OCI-M2 (cell line): ENCODE measurements around the gene PREB.
"Not testable (repeated sequence)": the region's sequence is repeated elsewhere in the genome, so short reads cannot be mapped to it uniquely, and the experiment has no call there.

Experiments
- DNase-seq: peaks from one replicate; lab custom pipeline; 2025; ENCODE audit not compliant: unreplicated experiment; lab: John Stamatoyannopoulos, UW

Gene PREB, protein sequence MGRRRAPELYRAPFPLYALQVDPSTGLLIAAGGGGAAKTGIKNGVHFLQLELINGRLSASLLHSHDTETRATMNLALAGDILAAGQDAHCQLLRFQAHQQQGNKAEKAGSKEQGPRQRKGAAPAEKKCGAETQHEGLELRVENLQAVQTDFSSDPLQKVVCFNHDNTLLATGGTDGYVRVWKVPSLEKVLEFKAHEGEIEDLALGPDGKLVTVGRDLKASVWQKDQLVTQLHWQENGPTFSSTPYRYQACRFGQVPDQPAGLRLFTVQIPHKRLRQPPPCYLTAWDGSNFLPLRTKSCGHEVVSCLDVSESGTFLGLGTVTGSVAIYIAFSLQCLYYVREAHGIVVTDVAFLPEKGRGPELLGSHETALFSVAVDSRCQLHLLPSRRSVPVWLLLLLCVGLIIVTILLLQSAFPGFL

DNA sequence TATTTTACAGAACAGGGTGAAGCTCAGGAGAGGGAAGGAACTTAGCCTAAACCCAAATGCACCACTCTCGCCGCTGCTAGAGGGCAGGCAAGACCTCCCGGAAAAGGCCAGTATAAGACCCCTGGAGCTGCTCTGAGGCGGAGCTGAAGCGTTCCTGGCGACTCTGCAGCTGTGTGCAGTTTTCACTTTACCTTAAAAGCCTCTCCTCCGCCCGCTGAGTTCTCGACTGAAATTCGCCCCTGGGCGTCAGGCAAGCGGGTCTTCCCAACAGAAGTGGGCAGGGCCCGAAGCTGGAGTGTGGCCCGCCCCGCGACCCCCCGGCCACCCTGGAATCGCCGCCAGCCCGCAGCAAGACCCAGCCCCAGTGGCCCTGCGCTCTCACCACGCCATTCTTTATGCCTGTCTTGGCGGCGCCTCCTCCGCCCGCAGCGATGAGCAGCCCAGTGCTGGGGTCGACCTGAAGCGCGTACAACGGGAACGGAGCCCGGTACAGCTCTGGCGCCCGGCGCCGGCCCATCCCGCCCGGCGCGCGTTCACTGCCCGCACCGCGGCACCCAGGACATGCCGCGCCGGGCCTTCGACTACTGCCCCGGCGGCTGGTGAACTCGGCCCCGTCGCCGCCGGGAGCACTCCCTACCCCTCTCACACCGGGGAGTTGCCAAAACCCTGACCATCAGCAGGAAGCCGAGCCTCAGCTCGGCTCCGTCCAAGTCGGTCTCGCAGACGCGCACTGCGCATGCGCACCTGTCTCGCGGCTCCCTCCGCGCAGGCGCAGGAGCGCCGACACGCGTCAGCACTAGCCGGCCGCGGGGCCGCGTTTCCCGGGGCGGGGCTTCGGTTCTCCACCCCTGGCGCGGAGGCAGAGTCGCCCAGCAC lies at the start of gene PREB:
TSS of gene PREB (minus strand) at position 732 of the 876 bp plus-strand sequence. CDS start at position 517, 215 bp downstream.
- peak; percentile 57 for DNase-seq

DNA sequence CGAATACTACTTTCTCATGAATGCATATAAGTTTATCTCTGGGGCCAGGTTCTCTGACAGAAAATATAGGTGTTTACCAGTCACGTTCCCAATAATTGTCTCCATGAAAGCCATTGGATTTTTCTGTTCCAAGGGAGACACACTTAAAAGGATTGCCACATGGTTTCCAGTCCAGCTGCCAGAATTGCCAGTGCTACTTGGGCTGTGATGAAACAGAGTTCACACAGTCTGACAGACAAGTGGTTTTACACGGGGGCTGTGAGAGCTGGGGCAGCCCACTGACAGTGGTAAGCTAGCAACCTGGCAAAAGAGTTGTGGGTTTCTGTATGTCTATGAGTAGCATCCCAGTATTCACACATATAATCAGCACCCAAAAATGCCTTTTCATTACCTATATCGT lies 49.7 kb upstream of the PREB start:
- DNase-seq: no peak

DNA sequence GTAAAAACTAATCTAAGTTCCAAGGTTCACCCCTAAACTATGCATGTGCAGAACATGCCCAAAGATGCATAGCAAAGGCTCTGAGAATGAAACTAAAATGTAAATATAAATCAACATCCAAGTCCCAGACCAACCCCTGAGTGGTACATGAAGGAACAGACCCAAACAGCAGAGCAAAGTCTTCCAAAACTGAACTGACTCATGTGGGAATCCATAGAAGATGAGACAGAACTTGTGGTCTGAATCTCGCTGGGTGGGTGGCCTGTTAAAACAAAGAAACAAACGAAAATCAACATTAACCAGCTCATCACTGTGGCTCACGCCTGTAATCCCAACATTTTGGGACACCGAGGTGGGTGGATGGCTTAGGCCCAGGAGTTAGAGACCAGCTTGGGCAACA lies 47.9 kb upstream of the PREB start:
- no peak for DNase-seq

DNA sequence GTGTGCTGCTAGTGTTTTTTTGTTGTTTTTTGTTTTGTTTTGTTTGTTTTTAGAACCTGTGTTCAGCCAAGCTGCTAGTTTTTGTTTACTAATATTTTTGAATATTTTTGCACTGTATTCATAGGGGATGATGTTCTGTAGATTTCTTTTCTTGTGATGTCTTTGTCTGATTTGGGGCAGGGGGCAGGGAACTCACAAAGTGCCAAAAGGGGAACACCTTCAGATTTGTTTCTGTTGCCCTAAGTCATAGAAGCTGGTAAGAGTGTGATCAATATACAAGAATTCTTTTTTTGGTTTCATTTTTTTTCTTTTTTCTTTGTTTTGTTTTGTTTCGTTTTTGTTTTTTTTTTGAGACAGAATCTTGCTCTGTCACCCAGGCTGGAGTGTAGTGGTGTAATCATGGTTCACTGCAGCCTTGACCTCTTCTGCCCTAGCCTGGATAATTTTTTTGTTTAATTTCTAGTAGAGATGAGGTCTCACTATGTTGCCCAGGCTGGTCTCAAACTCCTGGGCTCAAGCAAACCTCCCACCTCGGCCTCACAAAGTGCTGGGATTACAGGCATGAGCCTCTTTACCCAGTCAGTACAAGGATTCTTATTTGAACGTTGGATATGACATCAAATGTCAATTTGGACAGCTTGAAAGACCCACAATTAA lies 45.0 kb upstream of the PREB start:
- DNase-seq: no peak

DNA sequence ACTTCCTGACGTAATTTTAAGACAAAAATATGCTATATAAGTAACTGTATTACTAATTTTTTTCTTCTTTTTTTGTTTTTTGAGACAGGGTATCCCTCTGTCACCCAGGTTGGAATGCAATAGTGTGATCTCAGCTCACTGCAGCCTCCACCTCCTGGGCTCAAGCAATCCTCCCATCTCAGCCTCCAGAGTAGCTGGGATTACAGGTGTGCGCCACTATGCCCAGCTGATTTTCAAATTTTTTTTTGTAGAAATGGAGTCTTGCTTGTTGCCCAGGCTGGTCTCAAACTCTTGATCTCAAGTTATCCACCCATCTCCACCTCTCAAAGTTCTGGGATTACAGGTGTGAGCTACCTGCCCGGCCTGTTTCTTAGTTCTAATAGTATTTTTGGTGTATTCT lies 44.0 kb upstream of the PREB start:
- DNase-seq: no peak

DNA sequence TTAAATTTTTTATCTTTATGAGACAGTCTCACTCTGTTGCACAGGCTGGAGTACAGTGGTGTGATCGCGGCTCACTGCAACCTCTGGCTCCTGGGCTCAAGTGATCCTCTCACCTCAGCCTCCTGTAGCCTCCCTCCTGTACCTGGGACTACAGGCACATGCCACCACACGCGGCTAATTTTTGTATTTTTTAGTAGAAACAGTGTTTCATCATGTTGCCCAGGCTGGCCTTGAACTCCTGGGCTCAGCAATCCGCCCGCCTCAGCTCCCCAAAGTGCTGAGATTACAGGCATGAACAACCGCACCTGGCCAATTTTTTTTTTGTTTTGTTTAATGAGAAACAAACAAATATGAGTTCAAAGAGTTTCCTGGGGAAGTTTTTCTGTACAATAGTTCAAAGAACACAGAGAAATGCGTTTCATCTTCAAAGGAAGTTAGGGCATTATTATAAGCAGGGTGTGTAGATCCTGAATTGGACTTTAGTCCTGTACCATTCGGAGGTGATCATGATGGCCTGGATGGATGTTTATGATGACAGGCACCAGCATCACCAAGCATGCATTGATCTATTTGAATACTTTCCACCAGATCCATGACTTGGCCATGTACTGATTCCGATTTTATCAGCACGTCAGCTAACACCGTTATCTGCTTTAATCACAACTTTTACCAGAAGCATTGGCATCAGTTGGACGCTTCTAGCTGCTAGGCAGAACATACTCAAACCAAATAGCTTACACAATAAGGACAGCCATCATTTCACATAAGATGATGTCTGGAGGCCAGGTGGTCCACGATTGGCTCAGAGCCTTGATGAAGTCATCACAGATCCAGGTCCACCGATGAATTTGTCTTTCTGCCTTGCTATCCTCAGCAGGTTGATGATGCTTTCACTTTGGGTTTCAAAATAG lies 43.3 kb upstream of the PREB start:
- no peak for DNase-seq

DNA sequence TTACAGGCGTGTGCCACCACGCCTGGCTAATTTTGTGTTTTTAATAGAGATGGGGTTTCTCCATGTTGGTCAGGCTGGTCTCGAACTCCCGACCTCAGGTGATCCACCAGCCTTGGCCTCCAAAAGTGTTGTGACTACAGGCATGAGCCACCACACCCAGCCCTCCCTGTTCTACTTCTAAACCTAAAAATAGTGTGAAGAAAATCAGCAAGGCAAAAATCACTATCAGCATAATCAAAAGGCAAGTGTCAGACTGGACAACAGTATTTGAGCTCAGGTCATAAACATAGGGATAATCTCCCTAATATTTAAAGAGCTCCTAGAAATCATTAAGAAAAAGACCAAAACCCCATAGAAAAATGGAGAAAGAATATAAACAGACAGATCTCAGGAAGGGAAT lies 41.3 kb upstream of the PREB start:
- DNase-seq: not testable (repeated sequence)

DNA sequence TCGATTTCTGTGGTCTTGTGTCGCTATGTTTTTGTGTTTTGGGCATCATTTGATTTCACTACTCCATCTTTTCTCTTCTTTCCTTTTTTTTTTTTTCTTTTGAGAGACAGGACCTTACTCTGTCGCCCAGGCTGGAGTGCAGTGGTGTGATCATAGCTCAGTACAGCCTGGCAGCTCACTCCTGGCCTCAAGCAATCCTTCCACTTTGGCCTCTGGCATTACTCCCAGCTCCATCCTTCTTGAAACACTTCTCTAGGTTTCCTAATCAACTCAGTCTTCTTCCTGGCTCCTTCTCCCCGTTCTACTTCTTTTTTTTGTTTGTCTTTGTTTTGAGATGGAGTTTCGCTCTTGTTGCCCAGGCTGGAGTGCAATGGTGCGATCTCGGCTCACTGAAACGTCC lies 40.9 kb upstream of the PREB start:
- no peak for DNase-seq

DNA sequence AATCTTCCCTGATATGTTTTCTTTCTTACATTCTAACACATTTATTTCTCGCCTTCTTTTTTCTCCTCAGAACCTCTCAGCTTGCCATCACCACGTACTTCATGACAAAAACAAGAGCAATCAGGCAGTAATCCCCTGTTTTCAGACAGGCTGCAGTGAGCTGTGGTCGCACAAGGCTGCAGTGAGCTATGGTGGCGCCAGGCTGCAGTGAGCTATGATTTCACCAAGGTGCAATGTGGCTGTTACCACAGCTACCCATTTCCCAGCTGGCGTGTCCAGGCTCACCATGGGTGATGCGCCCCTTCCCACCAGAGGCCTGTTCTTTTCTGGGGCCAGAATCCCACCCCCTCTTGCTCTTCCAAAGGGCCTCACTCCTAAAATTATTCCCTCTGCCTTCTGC lies 40.2 kb upstream of the PREB start:
- DNase-seq: no peak

DNA sequence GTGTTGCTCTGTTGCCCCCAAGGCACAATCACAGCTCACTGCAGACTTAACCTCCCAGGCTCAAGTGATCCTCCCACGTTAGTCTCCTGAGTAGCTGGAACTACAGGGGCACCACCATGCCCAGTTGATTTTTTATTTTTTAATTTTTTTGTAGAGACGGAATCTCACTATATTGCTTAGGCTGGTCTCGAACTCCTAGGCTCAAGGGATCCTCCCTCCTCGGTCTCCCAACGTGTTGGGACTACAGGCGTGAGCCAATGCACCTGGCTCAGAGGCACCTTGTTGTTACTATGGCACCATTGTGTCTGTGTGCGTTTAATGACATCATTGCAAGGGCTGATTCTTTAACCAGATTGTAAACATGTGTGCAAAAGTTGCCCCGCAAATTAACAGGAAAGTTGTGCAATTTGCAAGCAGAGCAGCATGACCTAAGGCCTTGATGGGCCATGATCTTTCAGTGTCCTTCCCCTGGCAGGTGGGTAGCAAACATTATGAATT lies 37.0 kb upstream of the PREB start:
- DNase-seq: no peak

DNA sequence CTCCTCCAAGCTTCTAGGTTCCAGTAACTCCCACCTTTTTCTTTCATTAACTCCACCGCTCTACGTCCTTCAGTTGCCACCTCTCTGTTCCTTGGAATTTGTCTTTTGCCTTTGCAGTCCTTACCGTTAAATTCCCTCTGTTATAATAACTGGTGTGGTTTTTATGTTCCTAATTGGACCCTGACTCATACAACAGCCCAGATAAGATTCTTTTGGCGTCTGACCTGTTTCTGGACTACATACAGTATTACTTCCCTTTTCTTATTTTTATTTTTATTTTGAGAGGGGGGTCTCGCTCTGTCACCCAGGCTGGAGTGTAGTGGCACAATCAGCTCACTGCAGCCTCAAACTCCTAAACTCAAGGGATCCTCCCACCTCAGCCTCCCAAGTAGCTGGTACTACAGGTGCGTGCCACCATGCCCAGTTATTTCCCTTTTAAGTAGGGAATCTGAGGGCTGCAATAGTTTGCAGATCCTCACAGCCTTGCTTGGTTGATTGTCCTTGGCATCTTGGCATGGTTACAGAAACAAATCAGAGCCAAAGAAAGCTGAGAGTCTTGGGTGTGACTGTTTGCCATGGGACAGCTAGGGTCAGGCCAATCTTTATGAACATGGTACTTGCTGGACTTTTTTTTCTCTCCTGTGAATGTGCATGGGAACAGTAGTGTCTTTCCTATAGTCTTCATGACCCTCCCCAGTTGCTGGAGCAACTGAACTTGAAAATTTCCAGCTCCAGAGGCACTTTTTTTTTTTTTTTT lies 36.3 kb upstream of the PREB start:
- no peak for DNase-seq

DNA sequence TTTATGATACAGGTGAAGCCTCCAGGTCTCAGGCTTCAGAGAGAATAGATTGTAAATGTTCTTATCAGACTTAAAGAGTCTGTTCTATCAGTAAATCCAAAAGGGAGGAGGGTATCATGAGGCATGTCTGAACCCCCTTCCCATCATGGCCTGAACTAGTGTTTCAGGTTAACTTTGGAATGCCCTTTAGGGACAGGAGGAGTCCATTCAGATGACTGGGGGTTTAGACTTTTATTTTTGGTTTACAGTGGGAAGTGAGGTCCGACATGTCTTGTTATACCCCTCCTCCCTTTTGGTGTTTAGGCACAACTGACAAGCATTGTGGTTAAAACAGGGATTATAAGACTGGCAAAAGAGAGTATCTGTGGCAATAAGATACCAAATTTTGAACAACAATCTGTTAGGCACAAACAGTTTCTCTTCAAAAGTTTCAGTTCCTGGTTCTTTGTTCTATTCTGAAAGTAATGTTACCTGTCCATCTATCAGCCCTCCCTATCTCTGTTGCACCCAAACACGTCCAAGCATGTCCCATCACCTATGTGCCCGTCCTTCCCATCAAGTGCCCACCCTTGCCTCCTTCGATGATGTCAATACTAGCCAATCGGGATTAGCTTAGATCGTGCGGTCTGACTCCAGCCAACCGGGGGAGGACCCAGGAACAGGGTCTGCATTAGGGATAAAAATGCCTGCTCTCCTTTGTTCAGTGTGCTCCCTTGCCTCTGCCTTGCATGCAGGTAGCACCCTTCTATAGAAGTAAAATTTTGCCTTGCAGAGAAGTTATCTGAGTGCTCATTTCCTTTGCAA lies 30.7 kb upstream of the PREB start:
- DNase-seq: no peak

DNA sequence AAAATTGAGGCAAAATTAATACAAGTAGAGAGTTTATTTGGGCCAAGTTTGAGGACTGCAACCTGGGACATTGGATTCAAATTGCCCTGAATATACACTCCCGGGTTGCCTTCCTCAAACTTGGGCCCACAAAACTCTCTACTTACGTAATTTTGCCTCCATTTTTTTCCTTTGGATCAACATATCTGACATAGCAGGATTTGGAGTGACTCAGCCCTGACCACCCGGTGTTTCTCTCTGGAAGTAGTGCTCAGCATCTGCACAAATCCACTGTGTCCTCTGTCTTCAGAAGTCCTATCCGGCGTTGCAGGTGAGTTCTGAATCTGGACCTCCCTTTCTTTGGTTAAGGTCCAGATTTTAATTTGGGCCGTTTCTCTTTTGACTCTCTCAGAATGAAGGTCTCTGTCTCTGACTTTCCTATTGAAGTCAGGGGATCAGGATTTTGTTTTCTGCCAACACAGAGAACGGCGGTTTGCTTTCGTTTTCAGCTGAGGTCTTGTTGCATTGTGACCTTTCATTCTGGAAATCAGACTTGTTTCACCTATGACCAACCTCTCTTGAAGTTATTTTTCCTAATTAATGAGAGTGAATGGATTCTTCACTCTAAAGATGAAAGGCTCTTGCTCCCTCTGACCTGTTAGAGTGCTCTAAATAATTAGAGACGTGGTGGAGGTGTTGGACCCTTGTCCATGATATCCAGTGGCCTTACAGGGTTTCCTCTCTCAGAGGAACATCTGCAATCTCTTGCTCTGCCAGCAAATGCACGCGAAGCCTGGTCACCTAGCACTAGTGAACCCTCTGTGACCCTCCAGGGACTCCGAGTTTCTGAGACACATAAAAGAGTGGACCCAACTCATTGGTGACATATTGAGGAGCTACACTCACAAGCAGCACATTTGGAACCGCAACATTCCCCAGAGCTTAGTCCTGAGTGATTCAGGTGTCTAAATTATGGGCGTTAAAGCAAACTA lies 28.0 kb upstream of the PREB start:
- no peak for DNase-seq

DNA sequence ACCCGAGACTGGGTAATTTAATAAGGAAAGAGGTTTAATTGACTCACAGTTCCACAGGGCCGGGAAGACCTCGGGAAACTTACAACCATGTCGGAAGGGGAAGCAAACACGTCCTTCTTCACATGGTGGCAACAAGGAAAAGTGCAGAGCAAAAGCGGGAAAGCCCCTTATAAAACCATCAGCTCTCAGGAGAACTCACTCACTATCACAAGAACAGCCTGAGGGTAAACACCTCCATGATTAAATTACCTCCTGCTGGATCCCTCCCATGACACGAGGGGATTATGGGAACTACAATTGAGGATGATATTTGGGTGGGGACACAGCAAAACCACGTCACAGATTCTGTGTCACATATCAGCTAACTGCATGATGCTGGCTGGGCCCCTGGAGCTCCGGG lies 25.8 kb upstream of the PREB start:
- DNase-seq: no peak

DNA sequence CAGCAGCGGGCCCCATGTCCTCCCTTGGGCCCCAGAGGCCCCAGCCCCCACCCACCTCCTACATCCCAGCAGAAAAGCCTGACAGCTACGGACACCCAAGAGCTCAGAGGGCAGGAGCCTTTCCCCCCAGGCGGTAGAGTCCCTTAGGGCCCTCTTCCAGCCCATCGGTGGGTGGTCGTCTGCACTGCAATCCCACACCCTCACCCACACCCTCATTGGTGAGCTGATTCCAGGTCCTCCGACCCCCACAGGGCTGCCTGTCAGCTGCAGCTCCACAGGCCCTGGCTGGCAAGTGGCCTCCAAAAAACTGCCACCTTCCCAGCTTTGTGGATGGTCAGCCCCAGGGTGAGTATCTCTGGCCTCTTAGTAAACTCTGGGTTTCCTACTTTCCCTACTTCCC lies 24.8 kb upstream of the PREB start:
- no peak for DNase-seq

DNA sequence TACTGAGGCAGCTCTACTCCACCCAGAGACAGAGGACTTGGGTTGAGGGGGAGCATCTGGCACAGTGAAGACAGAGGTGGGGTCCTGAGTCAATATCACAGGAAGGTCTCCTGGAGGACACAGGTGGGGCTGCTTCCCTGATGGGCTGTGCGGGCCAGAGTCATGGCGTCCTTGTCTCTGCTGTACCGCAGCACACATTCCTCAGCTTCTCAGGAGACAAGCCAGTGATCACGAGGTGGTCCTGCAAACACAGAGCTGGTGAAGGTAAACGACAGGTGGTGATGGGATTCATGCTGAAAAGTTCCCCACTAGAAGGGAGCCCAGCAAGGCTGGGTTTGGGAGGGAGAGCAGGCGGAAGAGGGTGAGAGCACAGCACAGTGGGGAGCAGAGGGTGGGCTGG lies 24.0 kb upstream of the PREB start:
- no peak for DNase-seq

DNA sequence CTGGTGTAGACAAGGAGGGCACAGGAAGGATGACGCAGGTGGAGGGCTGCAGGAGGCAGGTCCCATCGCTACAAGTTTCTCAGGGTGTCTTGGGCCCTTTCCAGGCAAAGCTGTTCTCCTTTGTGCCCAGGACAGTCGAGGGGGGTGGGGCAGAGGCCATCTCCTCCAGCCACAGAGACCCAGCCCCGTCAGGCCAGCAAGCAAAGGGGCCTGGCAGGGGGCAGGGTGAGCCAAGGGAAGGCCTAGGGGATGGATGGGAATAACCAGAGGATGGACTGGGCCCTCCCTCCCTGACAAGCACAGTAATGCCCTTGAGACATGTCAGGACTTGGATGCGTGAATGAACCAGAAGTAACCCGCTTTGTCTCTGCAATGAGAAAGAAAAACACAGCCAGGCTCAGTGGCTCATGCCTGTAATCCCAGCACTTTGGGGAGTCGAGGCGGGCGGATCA lies 20.7 kb upstream of the PREB start:
- DNase-seq: no peak

DNA sequence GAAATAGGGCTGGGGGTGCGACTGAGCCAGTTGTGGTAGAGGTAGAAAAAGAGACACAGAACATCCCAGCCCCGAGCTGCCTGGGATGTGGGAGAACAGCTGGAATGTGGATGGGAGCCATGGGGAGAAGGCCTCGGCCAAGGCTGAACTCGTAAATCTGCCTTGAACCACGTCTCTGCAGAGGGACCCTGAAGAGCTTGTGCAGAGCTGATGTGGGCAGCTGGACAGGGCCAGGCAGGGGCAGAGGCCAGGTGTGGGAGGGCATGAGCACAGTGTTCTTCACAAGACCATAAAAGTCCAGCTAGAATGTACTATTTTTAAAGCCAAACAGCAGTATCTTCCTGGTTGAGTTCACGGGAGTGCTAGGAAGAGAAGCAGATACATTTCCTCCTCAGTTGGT lies 20.1 kb upstream of the PREB start:
- DNase-seq: no peak
